ENCODE measurements around the gene ECT2L.

The ECT2L gene

GRCh38 chr6:138944412-138944811 lies 148.5 kb downstream of the ECT2L start:
- DNase-seq = peak; percentile 44

- DNase-seq = no peak
These were observed 149.5 kb downstream of the ECT2L start for GRCh38 chr6:138945354-138945753.

GRCh38 chr6:138948004-138948403 lies 152.1 kb downstream of the ECT2L start:
- no peak for DNase-seq

GRCh38 chr6:138948546-138949179 lies 152.8 kb downstream of the ECT2L start:
- DNase-seq = no peak

- DNase-seq = peak; percentile 67
These were observed 157.6 kb downstream of the ECT2L start for GRCh38 chr6:138953451-138953850.

Data from fibroblast of skin of back (primary cell).